Inferior parietal cortex (tissue), 1 donor: ENCODE data around the gene CALML5.

Experiments
- DNase-seq: peaks from one replicate; pipeline ENCODE4 v3.0.0-alpha.2; 2016; ENCODE audit errors: extremely low spot score

CALML5 gene

DNA sequence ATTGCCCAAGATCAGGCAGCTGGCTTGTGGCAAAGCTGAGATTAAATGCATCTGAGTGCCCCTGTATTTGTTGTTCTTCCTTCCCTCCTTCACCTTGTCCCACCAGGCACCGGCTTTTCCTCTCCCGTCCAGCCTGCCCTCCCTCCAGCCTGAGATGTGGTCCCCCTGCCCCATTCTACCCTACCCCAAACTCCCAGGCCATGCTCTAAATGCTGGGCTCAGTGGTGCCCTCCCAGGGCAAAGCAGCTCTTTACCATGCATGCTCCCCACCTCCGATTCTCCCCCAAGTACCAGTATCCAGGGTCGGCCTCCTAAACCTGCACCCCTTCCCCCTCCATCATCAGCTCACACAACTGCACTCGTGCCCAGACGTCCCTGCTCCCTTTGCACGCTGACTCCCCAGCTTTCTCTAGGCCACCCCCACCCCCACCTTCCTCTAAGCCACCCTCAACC lies 36.5 kb downstream of the CALML5 start:
- DNase-seq = no peak

DNA sequence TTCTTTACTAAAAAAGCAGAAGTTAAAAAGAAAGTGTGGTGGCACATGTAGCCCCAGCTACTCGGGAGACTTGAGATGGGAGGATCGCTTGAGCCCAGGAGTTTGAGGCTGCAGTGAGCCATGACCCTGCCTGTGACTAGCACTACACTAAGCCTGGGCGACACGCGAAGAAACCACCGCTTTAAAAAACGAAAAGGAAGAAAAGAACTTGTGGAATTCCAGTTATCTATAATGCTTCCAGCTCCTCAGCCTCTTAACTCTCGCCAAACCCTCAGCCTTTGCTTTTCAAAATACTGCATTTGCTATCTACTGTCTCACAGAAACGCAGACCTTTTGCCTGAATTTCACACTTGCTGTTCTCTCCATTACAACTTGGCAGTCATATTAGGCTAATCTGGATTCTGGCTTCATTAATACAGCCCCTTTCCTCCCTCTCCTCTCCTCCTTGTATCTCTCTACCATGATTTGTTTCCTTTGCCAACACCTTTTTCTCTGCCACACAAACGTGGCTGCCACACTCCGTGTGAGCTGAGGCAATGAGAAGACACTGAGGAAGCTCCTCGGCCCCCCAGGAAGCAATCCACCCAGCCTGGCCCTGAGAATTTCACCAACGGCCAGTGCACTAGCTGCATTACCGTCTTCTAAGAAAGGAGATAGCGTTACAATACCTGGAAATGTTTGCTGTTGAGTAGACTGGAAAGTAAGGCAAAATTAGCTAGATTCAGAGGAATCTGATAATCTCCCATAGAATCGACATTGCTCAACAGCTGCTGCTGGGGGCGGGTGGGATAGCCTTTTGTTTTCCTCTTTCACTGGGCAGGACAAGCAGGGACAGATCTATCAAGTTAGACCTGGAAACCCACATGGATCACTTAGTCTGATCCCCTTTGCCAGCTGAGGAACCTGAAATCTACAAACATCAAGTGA lies 37.2 kb downstream of the CALML5 start:
- no peak for DNase-seq

GRCh38 chr10:5461203-5461588 lies 38.2 kb downstream of the CALML5 start:
- no peak for DNase-seq

DNA sequence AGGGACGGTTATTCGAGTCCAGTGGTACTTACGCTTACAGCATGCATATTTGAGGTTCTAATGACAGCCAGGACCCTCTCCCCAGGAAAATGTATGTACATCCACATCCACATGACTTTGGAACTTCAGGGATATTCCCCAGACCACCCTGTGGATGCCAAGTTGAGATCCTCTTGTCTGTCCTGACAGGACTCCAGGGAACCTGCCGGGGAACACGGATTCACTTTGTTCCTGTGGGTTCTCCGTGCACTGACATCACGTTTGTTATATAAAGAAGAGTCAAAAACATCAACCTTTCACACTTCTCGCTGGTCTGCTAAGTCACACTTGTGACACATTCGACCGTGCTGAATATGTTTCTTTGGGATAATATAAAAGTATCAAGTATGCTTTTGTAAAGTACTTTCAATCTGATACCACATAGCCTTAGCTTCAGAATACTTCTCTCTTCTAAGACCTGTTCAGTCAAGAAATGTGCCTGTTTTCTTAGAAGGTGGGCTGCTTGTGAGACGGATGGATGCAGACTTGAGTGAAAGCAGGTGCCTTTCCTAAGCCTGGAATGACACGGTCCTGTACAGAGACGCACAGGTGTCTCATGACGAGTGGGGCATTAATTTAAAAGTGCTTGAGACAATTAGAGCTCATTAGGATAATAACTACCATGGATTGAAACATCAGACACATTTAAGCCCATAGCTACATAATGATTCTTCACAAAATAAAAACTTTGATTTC lies 38.7 kb downstream of the CALML5 start:
- no peak for DNase-seq

- no peak for DNase-seq
Observed at GRCh38 chr10:5458949-5459747, 40.2 kb downstream of the CALML5 start.

DNA sequence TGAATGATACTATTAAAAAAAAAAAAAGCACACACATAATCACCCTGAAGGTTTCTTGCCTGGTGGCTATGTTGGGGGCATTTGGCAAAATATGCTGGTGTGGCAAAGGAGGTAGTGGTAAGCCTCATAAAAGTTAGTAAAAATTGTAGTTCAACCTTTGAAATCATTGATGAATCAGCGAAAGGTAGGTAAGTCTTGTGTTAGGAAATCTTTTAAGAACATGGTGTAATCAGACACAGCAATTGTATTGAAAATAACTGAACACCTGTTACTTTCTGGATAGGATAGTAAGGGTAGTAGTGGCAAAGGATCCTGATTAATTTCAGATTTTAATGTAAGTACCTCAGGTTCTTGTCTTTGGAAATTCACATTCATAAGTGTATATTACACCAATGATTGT lies 40.9 kb downstream of the CALML5 start:
- DNase-seq = no peak

DNA sequence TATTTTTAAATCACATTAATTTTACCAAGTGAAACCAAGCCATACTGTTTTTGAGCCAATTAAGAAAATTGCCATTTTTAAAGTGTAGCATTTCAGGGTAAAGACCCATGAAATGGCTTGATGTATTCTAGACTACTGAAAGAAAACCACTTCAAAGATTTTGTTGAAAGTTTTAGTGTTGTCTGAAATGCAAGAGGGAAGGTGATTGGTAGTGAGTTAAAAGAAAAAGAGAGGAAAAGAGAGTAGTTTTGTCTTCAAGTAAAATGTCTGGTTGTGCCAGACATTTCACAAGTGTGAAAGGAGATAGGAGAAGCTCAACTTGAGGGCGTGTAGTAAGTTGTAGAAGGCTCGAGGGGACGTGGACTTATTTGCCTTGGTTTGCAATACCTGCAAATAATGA lies 41.6 kb downstream of the CALML5 start:
- no peak for DNase-seq

- DNase-seq = no peak
Observed at GRCh38 chr10:5456563-5456962, 42.8 kb downstream of the CALML5 start.

DNA sequence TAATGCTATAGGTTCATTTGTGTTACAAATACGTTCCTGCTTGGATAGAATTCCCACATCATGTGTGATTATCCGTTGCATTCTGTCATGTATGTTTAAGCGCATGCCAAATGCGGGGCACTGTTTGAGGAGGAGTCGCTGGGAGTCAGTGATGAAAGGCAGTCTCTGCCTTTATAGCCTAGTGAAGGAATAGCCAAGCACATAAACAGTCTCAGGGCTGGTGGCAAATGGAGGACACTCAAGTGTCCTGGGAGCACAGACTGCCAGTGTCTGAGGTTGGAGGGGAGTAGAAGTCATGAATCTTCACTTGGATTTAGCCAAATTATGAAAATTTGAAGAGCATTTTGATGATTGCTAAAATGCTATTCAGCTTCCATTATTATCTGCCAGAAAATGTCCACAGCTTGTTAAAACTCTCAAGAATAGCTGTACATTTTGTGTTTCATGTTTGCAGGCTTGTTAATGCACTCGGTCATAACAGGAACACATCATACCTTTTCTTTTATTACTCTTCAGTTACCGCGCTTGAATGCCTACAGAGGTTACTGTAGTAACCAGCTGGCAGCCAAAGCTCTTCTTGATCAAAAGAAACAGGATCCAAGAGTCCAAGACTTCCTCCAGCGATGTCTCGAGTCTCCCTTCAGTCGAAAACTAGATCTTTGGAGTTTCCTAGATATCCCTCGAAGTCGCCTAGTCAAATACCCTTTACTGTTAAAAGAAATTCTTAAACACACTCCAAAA lies 45.5 kb downstream of the CALML5 start:
- DNase-seq = no peak

- DNase-seq = no peak
Observed at GRCh38 chr10:5450605-5451384, 48.6 kb downstream of the CALML5 start.

DNA sequence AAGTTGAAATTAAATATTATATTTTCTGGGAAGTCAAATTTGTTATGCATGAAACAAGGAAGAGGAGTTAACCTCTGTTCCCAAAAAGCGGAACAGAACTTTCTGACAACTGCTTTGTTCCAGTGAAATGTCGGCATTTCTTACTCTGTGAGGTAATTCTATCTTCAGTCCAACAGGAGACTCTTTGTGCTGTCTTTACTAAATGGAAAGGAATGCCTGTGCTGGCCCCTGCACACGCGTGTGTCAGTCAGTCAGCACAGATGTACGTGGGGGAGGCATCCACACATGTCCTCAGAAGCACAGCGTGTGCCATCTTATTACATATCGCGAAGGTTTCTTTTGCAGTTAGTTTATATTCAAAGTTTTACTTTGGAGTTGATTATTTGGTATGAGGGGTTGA lies 49.5 kb downstream of the CALML5 start:
- no peak for DNase-seq

DNA sequence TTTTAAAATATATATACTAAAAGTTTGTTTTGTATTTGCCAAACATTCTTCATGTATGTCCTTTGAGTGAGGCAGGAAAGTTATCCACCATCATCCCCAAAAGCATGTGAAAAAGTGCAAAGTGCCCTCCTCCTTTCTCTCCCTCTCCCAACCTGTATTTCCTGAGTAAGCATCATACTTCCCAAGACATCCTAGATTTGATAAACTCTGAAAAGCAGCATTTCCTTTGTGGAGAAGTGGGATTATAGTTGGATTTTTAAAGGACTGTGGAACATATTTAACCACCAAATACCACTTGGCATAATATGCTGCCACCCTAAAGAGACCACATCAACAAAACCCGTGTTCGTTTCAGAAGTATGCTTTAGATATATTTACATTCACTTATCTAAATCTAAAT lies 50.1 kb downstream of the CALML5 start:
- no peak for DNase-seq
